ENCODE results near the gene ZFYVE9. TPM values are rescaled to one million over a fixed set of nuclear protein-coding genes. Genes with fewer than 3 reads are reported as not detected.

ZFYVE9 gene
- total RNA-seq, 1 experiment from 2014 or later = 2.2 TPM

DNA sequence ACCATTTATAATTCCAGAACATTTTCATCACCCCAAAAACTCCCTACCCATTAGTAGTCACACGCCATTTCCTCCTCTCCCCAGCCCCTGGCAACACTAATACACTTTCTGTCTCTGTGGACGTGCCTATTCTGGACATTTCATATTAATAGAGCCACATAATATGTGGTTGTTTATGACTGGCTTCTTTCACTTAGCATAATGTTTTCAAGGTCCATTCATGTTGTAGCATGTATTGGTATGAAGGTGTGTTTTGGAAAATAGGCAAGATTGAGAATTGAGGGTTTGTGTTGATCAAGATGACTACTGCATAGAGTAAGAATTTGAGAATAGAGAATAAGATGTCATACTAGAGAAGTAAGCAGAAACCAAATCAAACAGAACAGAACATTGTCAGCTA is 67.5 kb downstream of the ZFYVE9 start:
- Histone ChIP-seq H3K4me1 (ENCODE audit: low read length) (no peaks in the 10 kb centered on the region), H4K20me1 (ENCODE audit: insufficient read depth, low read depth, low read length) (0 out of 2 replicates have a peak, but pooled peaks cover 5% of the 10 kb centered on the region), H3K4me2 (ENCODE audit: low read depth, low read length, poor library complexity, severe bottlenecking) (no peak overlapping the region), H3K27ac (ENCODE audit: low read length) (no peak overlapping the region), H2AFZ (ENCODE audit: low read length) (no peak overlapping the region), H3K36me3 (ENCODE audit: insufficient read depth, low read length) (no peaks in the 10 kb centered on the region), H3K27me3 (ENCODE audit: low read length) (no peaks in the 10 kb centered on the region; the same call in 1 of the 2 replicates), H3K79me2 (ENCODE audit: low read length) (no peaks in the 10 kb centered on the region), H3K4me3 (ENCODE audit: low read length) (no peak overlapping the region), H3K9ac (ENCODE audit: low read length) (no peak overlapping the region), H3K9me3 (ENCODE audit: low read length) (no peaks in the 10 kb centered on the region), H3K9me2 (replicated peaks; ENCODE audit: insufficient read depth, low read length) (no peaks in the 10 kb centered on the region)
- DNase-seq = no peak

DNA sequence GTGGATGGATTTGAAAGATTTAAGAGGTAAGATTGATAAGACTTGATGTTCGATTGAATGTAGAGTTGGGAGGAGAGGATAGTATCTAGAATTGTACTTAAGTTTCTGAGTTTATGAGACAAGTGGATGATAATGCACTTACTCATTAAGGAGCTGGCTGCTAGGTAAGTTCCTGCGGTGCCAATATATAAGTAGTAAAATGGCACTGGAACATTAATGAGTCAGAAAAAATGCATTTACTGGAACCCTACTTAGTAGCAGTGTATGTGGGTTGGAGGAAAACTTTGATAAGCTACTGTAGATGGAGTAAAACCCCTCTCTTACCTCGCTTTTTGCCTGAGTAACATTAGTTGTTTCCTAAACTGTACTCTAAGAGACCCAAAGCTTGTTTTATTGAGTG is 68.2 kb downstream of the ZFYVE9 start:
- no peaks in the 10 kb centered on the region for H3K36me3 ChIP-seq (ENCODE audit: insufficient read depth, low read length)
- H3K4me2 ChIP-seq (ENCODE audit: low read depth, low read length, poor library complexity, severe bottlenecking) = no peak overlapping the region
- H2AFZ ChIP-seq (ENCODE audit: low read length) = no peak overlapping the region
- H3K4me1 ChIP-seq (ENCODE audit: low read length) = no peaks in the 10 kb centered on the region
- DNase-seq = no peak
- no peak overlapping the region for H3K27ac ChIP-seq (ENCODE audit: low read length)
- 0 out of 2 replicates have a peak, but pooled peaks cover 5% of the 10 kb centered on the region for H4K20me1 ChIP-seq (ENCODE audit: insufficient read depth, low read depth, low read length)
- H3K9me2 ChIP-seq (replicated peaks; ENCODE audit: insufficient read depth, low read length) = no peaks in the 10 kb centered on the region
- no peaks in the 10 kb centered on the region; the same call in 1 of the 2 replicates for H3K27me3 ChIP-seq (ENCODE audit: low read length)
- no peak overlapping the region for H3K4me3 ChIP-seq (ENCODE audit: low read length)
- no peak overlapping the region for H3K9ac ChIP-seq (ENCODE audit: low read length)
- H3K9me3 ChIP-seq (ENCODE audit: low read length) = no peaks in the 10 kb centered on the region
- H3K79me2 ChIP-seq (ENCODE audit: low read length) = no peaks in the 10 kb centered on the region

DNA sequence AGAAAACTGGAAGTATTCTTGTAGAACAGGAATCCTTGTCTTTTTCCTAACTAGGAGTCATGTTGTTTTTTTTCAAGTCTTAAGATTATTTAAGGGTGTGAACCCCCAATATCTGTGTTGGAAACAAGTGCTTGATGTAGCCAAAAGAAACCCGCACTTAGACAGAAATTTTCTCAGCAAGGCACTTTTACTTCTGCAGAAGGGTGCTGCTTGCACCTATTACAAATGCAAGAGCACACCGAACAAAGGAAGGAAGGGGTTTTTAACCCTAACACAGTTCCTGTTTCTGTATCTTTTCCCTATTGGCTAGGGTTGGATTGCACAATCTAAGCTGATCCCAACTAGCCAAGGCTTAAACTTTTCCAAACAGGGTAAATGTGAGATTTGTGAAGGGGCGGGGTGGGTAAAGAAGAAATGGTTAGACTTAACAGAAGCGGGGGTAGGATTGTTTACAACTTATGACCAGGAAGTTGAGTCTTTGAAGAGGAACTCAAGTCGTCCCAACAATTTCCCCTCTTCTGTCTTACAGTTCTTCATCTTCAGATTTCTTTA is 75.1 kb downstream of the ZFYVE9 start:
- H3K4me1 ChIP-seq (ENCODE audit: low read length) = no peaks in the 10 kb centered on the region
- peaks cover 2% of the 10 kb centered on the region; the same call in 1 of the 2 replicates for H3K36me3 ChIP-seq (ENCODE audit: insufficient read depth, low read length)
- no peak overlapping the region for H3K27ac ChIP-seq (ENCODE audit: low read length)
- no peak overlapping the region for H3K4me3 ChIP-seq (ENCODE audit: low read length)
- H4K20me1 ChIP-seq (ENCODE audit: insufficient read depth, low read depth, low read length) = no peaks in the 10 kb centered on the region
- no peak overlapping the region for H2AFZ ChIP-seq (ENCODE audit: low read length)
- H3K4me2 ChIP-seq (ENCODE audit: low read depth, low read length, poor library complexity, severe bottlenecking) = no peak overlapping the region
- H3K27me3 ChIP-seq (ENCODE audit: low read length) = no peaks in the 10 kb centered on the region
- DNase-seq = no peak
- no peak overlapping the region for H3K9ac ChIP-seq (ENCODE audit: low read length)
- no peaks in the 10 kb centered on the region for H3K9me2 ChIP-seq (replicated peaks; ENCODE audit: insufficient read depth, low read length)
- H3K79me2 ChIP-seq (ENCODE audit: low read length) = no peaks in the 10 kb centered on the region
- peaks cover 13% of the 10 kb centered on the region for H3K9me3 ChIP-seq (ENCODE audit: low read length)

DNA sequence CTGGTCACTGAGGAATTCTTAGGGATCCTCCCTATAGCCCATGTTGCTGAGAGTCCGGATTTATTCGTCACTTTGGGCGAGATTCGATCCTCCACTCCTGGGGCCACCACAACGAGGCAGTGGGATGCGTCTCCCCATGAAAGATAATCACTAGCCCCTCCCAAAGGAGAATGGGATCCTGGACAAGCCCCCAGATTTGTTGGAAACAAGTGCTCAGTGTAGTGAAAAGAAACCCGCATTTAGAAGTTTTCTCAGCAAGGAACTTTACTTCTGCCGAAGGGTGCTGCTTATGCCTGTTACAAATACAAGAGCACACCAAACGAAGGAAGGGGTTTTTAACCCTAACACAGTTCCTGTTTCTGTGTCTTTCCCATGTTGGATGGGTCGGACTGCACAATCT is 83.3 kb downstream of the ZFYVE9 start:
- H2AFZ ChIP-seq (ENCODE audit: low read length) = no peak overlapping the region
- H3K27me3 ChIP-seq (ENCODE audit: low read length) = no peaks in the 10 kb centered on the region
- no peaks in the 10 kb centered on the region for H3K9me2 ChIP-seq (replicated peaks; ENCODE audit: insufficient read depth, low read length)
- no peak for DNase-seq
- no peaks in the 10 kb centered on the region for H4K20me1 ChIP-seq (ENCODE audit: insufficient read depth, low read depth, low read length)
- no peak overlapping the region for H3K27ac ChIP-seq (ENCODE audit: low read length)
- no peak overlapping the region for H3K4me2 ChIP-seq (ENCODE audit: low read depth, low read length, poor library complexity, severe bottlenecking)
- no peaks in the 10 kb centered on the region for H3K9me3 ChIP-seq (ENCODE audit: low read length)
- no peaks in the 10 kb centered on the region for H3K36me3 ChIP-seq (ENCODE audit: insufficient read depth, low read length)
- no peak overlapping the region for H3K9ac ChIP-seq (ENCODE audit: low read length)
- no peaks in the 10 kb centered on the region for H3K79me2 ChIP-seq (ENCODE audit: low read length)
- H3K4me1 ChIP-seq (ENCODE audit: low read length) = no peaks in the 10 kb centered on the region
- H3K4me3 ChIP-seq (ENCODE audit: low read length) = no peak overlapping the region

DNA sequence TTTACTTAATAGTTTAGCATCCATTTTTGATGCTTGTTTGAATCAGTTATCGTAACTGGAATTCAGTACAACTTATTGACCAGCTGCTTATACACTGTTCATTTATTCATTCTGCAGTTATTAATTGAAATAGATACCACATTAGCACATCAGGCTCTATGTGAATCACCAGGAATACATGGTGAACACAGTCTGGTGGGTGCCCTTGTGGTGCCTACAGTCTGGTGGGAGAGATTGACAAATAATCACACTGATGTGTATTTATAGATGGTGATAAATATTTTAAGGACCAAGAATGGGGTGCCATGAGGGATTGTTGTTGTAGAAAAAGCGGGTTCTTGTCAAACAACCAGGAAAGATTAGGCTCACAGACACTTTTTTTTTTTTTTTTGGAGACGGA is 87.6 kb downstream of the ZFYVE9 start:
- no peak for DNase-seq
- Histone ChIP-seq H3K9ac (ENCODE audit: low read length) (no peak overlapping the region), H3K36me3 (ENCODE audit: insufficient read depth, low read length) (no peaks in the 10 kb centered on the region), H3K4me3 (ENCODE audit: low read length) (no peak overlapping the region), H4K20me1 (ENCODE audit: insufficient read depth, low read depth, low read length) (no peaks in the 10 kb centered on the region), H3K9me2 (replicated peaks; ENCODE audit: insufficient read depth, low read length) (no peaks in the 10 kb centered on the region), H3K4me1 (ENCODE audit: low read length) (no peaks in the 10 kb centered on the region), H3K9me3 (ENCODE audit: low read length) (no peaks in the 10 kb centered on the region), H3K79me2 (ENCODE audit: low read length) (no peaks in the 10 kb centered on the region), H3K4me2 (ENCODE audit: low read depth, low read length, poor library complexity, severe bottlenecking) (no peak overlapping the region), H3K27ac (ENCODE audit: low read length) (no peak overlapping the region), H2AFZ (ENCODE audit: low read length) (no peak overlapping the region), H3K27me3 (ENCODE audit: low read length) (no peaks in the 10 kb centered on the region)

DNA sequence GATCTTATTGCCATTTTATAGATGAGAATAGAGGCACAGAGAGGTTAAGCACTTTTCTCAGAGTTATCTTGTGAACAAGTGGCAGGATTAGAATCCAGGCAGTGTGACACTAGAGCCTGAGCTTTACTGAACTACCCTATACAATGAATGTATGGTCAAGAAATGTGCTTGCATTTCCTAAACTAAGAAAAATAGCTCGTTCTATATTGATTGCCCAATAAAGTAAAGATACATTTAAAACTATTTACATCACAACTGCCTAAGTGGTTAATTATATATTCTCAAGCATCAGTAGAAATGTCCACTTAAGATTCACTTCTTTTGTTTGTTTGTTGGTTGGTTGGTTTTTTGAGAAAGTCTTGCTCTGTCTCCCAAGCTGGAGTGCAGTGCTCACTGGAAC is 91.6 kb downstream of the ZFYVE9 start:
- H3K4me2 ChIP-seq (ENCODE audit: low read depth, low read length, poor library complexity, severe bottlenecking) = no peak overlapping the region
- DNase-seq = no peak
- H2AFZ ChIP-seq (ENCODE audit: low read length) = no peak overlapping the region
- H3K9ac ChIP-seq (ENCODE audit: low read length) = no peak overlapping the region
- H3K9me3 ChIP-seq (ENCODE audit: low read length) = no peaks in the 10 kb centered on the region
- H3K27ac ChIP-seq (ENCODE audit: low read length) = no peak overlapping the region
- peaks cover under 1% of the 10 kb centered on the region for H3K4me1 ChIP-seq (ENCODE audit: low read length)
- no peaks in the 10 kb centered on the region for H3K27me3 ChIP-seq (ENCODE audit: low read length)
- H3K9me2 ChIP-seq (replicated peaks; ENCODE audit: insufficient read depth, low read length) = no peaks in the 10 kb centered on the region
- no peaks in the 10 kb centered on the region for H3K36me3 ChIP-seq (ENCODE audit: insufficient read depth, low read length)
- H3K4me3 ChIP-seq (ENCODE audit: low read length) = no peak overlapping the region
- H3K79me2 ChIP-seq (ENCODE audit: low read length) = no peaks in the 10 kb centered on the region
- 0 out of 2 replicates have a peak, but pooled peaks cover 2% of the 10 kb centered on the region for H4K20me1 ChIP-seq (ENCODE audit: insufficient read depth, low read depth, low read length)

DNA sequence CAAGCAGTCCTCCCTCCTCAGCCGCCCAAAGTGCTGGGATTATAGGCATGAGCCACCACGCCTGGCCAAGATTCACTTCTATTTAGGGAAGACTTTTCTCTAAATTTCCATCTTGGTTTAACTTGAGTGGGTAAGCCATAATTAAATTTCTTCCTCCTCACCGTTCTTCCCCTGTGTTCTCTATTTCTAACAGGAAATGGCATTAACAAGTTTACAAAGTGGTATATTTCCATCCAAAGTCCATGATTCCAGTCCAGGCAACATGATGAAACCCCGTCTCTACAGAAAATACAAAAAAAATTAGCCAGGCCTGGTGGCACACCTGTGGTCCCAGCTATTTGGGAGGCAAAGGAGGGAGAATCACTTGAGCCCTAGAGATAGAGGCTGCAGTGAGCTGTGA is 92.1 kb downstream of the ZFYVE9 start:
- Histone ChIP-seq H3K79me2 (ENCODE audit: low read length) (no peaks in the 10 kb centered on the region), H3K4me3 (ENCODE audit: low read length) (no peak overlapping the region), H2AFZ (ENCODE audit: low read length) (no peak overlapping the region), H3K36me3 (ENCODE audit: insufficient read depth, low read length) (no peaks in the 10 kb centered on the region), H3K9me2 (replicated peaks; ENCODE audit: insufficient read depth, low read length) (no peaks in the 10 kb centered on the region), H3K9me3 (ENCODE audit: low read length) (no peaks in the 10 kb centered on the region), H3K27ac (ENCODE audit: low read length) (no peak overlapping the region), H3K27me3 (ENCODE audit: low read length) (no peaks in the 10 kb centered on the region), H4K20me1 (ENCODE audit: insufficient read depth, low read depth, low read length) (0 out of 2 replicates have a peak, but pooled peaks cover 2% of the 10 kb centered on the region), H3K4me1 (ENCODE audit: low read length) (peaks cover 6% of the 10 kb centered on the region), H3K4me2 (ENCODE audit: low read depth, low read length, poor library complexity, severe bottlenecking) (no peak overlapping the region), H3K9ac (ENCODE audit: low read length) (no peak overlapping the region)
- no peak for DNase-seq

DNA sequence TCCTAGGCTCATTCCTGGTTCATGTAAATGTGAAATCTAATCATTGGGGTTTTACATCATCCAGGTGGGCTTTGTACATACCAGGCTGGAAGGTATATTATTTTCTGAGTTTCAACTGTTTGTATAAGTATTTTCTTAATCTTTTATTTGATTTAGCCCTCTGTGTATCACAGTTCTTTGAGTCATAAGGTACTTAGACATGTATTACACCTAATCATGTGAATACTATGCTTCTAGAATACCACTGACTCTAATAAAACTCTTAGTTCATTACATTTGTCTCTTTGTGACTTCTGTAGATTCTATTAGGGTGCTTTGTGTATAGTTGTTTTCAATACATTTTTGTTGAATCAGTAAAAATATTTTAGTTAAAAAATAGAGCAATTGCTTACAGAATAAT is 92.8 kb downstream of the ZFYVE9 start:
- Histone ChIP-seq H3K79me2 (ENCODE audit: low read length) (no peaks in the 10 kb centered on the region), H3K9ac (ENCODE audit: low read length) (no peak overlapping the region), H3K9me2 (replicated peaks; ENCODE audit: insufficient read depth, low read length) (no peaks in the 10 kb centered on the region), H3K27ac (ENCODE audit: low read length) (no peak overlapping the region), H3K4me3 (ENCODE audit: low read length) (no peak overlapping the region), H3K4me2 (ENCODE audit: low read depth, low read length, poor library complexity, severe bottlenecking) (no peak overlapping the region), H2AFZ (ENCODE audit: low read length) (no peak overlapping the region), H4K20me1 (ENCODE audit: insufficient read depth, low read depth, low read length) (0 out of 2 replicates have a peak, but pooled peaks cover 2% of the 10 kb centered on the region), H3K36me3 (ENCODE audit: insufficient read depth, low read length) (no peaks in the 10 kb centered on the region), H3K27me3 (ENCODE audit: low read length) (no peaks in the 10 kb centered on the region), H3K9me3 (ENCODE audit: low read length) (no peaks in the 10 kb centered on the region), H3K4me1 (ENCODE audit: low read length) (peaks cover 13% of the 10 kb centered on the region)
- DNase-seq = no peak

Data from Karpas-422 (cell line).